Erythroblast (primary cell): ENCODE measurements around the gene POLR2H.
A peak's percentile ranks its signal among the peaks of the same experiment; 100 is the strongest.

Source experiments
- GATA1 ChIP-seq: IDR thresholded peaks from 2 replicates; pipeline ENCODE4 v1.6.1; 2011; ENCODE audit warnings: low read depth, mild to moderate bottlenecking, control low read depth, low read length, moderate library complexity
- POLR2A ChIP-seq: IDR thresholded peaks from 2 replicates; pipeline ENCODE4 v1.6.1; 2011; ENCODE audit warnings: mild to moderate bottlenecking, low read length

DNA sequence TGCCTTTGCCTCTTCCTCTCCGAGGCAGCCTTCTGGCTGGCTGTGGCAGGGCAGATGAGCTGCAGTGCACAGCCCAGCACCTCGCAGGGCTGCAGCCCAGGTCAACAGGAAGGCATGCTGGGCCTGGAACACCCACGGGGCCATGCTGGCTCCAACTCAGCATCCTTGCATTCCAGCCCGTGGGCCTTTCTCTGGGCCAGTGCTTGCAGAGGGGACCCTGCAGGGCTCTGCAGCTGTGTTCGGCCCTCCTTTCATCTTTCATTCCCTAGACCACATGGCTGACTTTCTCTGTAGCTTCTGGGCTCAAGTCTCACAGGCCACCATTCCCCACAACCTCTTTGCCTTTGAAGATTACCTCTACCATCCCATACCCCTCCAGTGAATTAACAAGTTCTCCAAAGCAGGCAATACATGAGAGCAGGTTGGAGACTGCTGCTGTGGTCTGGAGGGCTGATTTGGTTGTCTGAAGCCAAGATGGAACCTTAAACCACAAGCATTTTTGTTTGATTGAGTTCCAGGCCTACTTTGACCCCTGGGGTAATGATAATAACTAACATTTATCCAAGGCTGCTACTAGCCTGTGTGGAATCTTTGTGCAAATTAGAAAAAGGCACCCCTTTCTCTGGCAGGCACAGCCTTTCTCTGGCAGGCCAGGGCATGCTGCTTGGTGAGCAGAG, 18.2 kb upstream of the POLR2H start:
- TF ChIP-seq POLR2A (peak; percentile 14), GATA1 (no peak)
